ELF-1 (cell line): ENCODE measurements around the gene KARS1.

Experiments
- DNase-seq: peaks from one replicate; pipeline ENCODE4 v3.0.0-alpha.2; 2016; ENCODE audit warnings: low read depth, low spot score

Gene KARS1

DNA sequence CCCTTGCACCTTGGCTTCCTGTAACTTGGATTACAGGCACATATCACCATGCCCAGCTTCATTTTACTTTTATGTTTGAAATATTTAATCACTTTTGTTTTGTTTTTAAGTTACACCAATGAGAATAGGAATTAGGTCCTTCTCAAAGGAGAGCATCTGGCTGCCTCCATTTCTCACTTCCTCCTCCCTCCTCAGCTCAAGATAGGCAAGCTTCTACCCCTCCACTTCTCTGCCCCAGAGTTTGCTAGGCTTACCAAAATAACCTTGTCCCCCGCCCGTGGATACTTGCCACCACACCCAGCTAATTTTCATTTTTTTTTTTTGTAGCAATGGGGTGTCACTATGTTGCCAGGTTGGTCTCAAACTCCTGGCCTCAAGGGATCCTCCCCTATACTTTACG lies 63.4 kb downstream of the KARS1 start:
- no peak for DNase-seq

DNA sequence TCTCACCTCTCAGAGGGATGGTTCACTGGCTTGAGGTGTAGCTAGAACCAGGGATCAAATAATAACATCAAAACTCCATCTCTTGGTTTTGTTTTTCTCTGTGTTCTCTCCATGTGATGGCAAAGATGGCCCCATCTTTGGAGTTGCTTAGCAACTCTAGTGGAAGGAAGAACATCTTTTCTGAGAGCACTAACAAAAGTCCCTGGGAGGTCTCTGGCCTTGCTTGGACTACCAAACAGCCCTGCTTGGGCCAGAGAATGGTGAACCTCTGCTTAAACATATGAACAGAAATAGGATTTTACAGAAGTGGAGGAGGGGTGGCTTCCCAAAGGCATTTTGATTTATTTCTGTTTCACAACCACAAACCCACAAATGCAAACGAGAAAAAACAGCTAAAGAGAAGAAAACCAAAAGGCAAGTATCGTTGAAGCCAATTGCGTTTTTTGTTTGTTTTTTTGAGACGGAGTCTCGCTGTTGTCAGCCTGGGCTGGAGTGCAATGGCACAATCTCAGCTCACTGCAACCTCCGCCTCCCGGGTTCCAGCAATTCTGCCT lies 68.1 kb downstream of the KARS1 start:
- DNase-seq = no peak

DNA sequence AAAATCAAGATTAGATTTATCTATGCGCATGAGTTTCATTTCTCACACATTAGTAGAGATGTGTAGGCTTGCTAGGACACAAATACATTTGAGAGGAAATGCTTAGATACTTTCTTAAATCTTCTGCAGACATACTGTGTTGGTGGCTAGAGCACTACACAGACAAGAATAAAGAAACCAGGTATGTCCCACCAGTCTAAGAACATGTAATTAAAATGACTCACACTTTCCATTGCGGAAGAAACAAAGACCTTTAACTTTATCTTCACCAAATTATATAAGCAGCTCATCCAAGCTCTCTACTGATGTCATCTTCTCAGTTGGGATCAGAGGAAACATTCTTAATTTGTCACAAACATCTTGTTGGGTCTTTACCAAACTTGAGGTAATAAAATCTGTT lies 68.7 kb downstream of the KARS1 start:
- no peak for DNase-seq

DNA sequence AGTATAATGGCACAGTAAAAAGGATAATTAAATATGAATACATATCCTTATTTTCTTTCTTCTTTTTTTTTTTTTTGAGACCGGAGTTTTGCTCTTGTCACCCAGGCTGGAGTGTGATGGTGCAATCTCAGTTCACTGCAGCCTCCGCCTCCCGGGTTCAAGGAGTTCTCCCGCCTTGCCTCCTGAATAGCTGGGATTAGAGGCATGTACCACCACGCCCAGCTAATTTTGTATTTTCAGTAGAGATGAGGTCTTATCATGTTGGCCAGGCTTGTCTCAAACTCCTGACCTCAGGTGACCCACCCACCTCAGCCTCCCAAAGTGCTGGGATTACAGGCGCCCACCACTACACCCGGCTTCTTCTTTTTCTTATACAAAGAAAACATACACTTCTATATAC lies 69.3 kb downstream of the KARS1 start:
- no peak for DNase-seq
